GM23338 (cell line): ENCODE measurements around the gene JAGN1. TPM values are rescaled to one million over a fixed set of nuclear protein-coding genes. Genes with fewer than 3 reads are reported as not detected.
A peak's percentile ranks its signal among the peaks of the same experiment; 100 is the strongest.

Experiments
- ATAC-seq: fragments of 200-7000 bp; cut with Tn5 transposase; 3 replicates; pipeline ENCODE4 v1.9.1; 2020
- DNase-seq: peaks from one replicate; pipeline ENCODE4 v3.0.0-alpha.2; 2015; ENCODE audit warnings: low spot score
- H2AFZ ChIP-seq: fragments of 200-600 bp; sonication (generic); 2 replicates; pipeline ENCODE4 v1.8.0; 2016; ENCODE audit warnings: antibody characterized with exemption, mild to moderate bottlenecking, moderate library complexity
- H3F3A ChIP-seq: fragments of 200-600 bp; sonication (generic); replicated peaks from 2 replicates; pipeline ENCODE4 v1.8.0; 2017; ENCODE audit warnings: antibody characterized with exemption, mixed run types, low read depth
- H3K27ac ChIP-seq: fragments of 200-600 bp; sonication (generic); 2 replicates; pipeline ENCODE4 v1.6.1; 2016; ENCODE audit warnings: low read depth
- H3K27me3 ChIP-seq: fragments of 200-600 bp; sonication (generic); 2 replicates; pipeline ENCODE4 v1.8.0; 2016; ENCODE audit warnings: mild to moderate bottlenecking, mixed run types, moderate library complexity; ENCODE audit not compliant: insufficient read depth
- H3K36me3 ChIP-seq: fragments of 200-600 bp; sonication (generic); 2 replicates; pipeline ENCODE4 v1.8.0; 2016; ENCODE audit warnings: mild to moderate bottlenecking; ENCODE audit not compliant: insufficient read depth
- H3K4me1 ChIP-seq: fragments of 200-600 bp; sonication (generic); 2 replicates; pipeline ENCODE4 v1.8.0; 2016; ENCODE audit warnings: mild to moderate bottlenecking, moderate library complexity; ENCODE audit not compliant: insufficient read depth
- H3K4me2 ChIP-seq: fragments of 200-600 bp; sonication (generic); 2 replicates; pipeline ENCODE4 v1.7.1; 2017; ENCODE audit warnings: mixed run types
- H3K4me3 ChIP-seq: fragments of 200-600 bp; sonication (generic); 2 replicates; pipeline ENCODE4 v1.6.1; 2016; ENCODE audit warnings: mixed run types
- H3K79me2 ChIP-seq: fragments of 200-600 bp; sonication (generic); replicated peaks from 2 replicates; pipeline ENCODE4 v1.8.0; 2017; ENCODE audit warnings: mild to moderate bottlenecking; ENCODE audit not compliant: insufficient read depth
- H3K9me2 ChIP-seq: fragments of 200-600 bp; sonication (generic); 2 replicates; pipeline ENCODE4 v1.8.0; 2017; ENCODE audit not compliant: insufficient read depth
- H4K20me1 ChIP-seq: fragments of 200-600 bp; sonication (generic); replicated peaks from 2 replicates; pipeline ENCODE4 v1.8.0; 2017; ENCODE audit warnings: mild to moderate bottlenecking; ENCODE audit not compliant: insufficient read depth
- H3K27ac Mint-ChIP-seq: 2 replicates; pipeline ENCODE4 v1.8.0; 2020; ENCODE audit warnings: inconsistent platforms, mild to moderate bottlenecking, moderate library complexity, mixed read lengths
- H3K27me3 Mint-ChIP-seq: 3 replicates; pipeline ENCODE4 v1.8.0; 2022; ENCODE audit warnings: low read depth, mild to moderate bottlenecking, moderate library complexity, mixed read lengths, inconsistent platforms; ENCODE audit not compliant: insufficient read depth, poor library complexity
- H3K36me3 Mint-ChIP-seq: 3 replicates; pipeline ENCODE4 v1.8.0; 2021; ENCODE audit warnings: low read depth, mild to moderate bottlenecking, inconsistent platforms, moderate library complexity, mixed read lengths
- H3K4me1 Mint-ChIP-seq: 3 replicates; pipeline ENCODE4 v1.8.0; 2020; ENCODE audit warnings: mild to moderate bottlenecking, inconsistent platforms, mixed read lengths
- H3K4me3 Mint-ChIP-seq: 3 replicates; pipeline ENCODE4 v1.8.0; 2021; ENCODE audit warnings: moderate library complexity, mild to moderate bottlenecking, inconsistent platforms, mixed read lengths
- H3K9me3 Mint-ChIP-seq: 3 replicates; pipeline ENCODE4 v1.8.0; 2020; ENCODE audit warnings: moderate library complexity, mild to moderate bottlenecking, inconsistent platforms, mixed read lengths
- CREB1 ChIP-seq: fragments of 250-450 bp; sonication (Bioruptor Pico); IDR thresholded peaks from 2 replicates; pipeline ENCODE4 v1.5.0; 2020; ENCODE audit warnings: low read depth, mild to moderate bottlenecking, moderate library complexity
- ETS1 ChIP-seq: IDR thresholded peaks from 2 replicates; pipeline ENCODE4 v1.6.1; 2016; ENCODE audit warnings: antibody characterized with exemption
- EZH2phosphoT487 ChIP-seq: fragments of 200-600 bp; sonication (generic); IDR thresholded peaks from one replicate; pipeline ENCODE4 v1.8.1; 2018; ENCODE audit warnings: antibody characterized with exemption; ENCODE audit not compliant: unreplicated experiment
- JUNB ChIP-seq: IDR thresholded peaks from one replicate; pipeline ENCODE4 v1.6.1; 2016; ENCODE audit warnings: antibody characterized with exemption; ENCODE audit not compliant: unreplicated experiment
- POLR2AphosphoS5 ChIP-seq: IDR thresholded peaks from 2 replicates; pipeline ENCODE4 v1.6.1; 2016; ENCODE audit warnings: antibody characterized with exemption, low read depth
- REST ChIP-seq: IDR thresholded peaks from one replicate; pipeline ENCODE4 v1.6.1; 2018; ENCODE audit warnings: antibody characterized with exemption; ENCODE audit not compliant: unreplicated experiment
- ZNF114 ChIP-seq: fragments of 250-450 bp; sonication (Bioruptor Pico); IDR thresholded peaks from 2 replicates; pipeline ENCODE4 v1.5.0; 2020; ENCODE audit warnings: mild to moderate bottlenecking, moderate library complexity
- ZNF331 ChIP-seq: fragments of 250-450 bp; sonication (Bioruptor Pico); IDR thresholded peaks from 2 replicates; pipeline ENCODE4 v1.5.0; 2020; ENCODE audit warnings: low read depth, mild to moderate bottlenecking, moderate library complexity
- polyA plus RNA-seq: library from polyadenylated mRNA; unstranded; fragments of >200 nt; fragmentation: Nextera tagmentation; extraction: Ambion mirVana; gene quantifications from 2 replicates; pipeline ENCODE4 v1.2.1, GENCODE V29; 2016
- total RNA-seq: library from RNA; depleted of rRNA; stranded (reverse); fragments of >200 nt; shearing (Covaris generic); gene quantifications from 2 replicates; pipeline ENCODE4 v1.2.3, GENCODE V29; 2014
- TF ChIP-seq, protein P1 (sequence below), 2 experiments: fragments of 200-600 bp in 1 of 2; sonication (generic) in 1 of 2; conservative IDR thresholded peaks; 2 replicates each; pipeline versions ENCODE4 v1.5.1 to v1.6.1; 2016 to 2017; ENCODE audit warnings: antibody characterized with exemption in 2 of 2, low read depth in 2 of 2, mild to moderate bottlenecking in 2 of 2, moderate library complexity in 1 of 2

The JAGN1 gene
- total and polyA plus RNA-seq, 2 experiments from 2014 or later = 22.5 to 32.0 TPM

DNA sequence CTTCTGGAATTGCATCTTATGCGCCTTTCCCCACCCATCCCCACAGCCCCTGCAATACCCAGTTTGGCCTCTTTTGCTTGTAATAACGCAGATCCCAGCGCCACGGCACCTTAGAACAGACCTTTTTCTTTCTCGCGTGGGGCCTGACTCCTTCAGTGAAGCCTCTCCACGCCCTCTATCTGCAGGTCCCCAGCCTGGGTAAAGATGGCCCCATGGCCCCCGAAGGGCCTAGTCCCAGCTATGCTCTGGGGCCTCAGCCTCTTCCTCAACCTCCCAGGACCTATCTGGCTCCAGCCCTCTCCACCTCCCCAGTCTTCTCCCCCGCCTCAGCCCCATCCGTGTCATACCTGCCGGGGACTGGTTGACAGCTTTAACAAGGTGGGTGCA, 43.8 kb downstream of the JAGN1 start:
- peak overlapping the region; percentile 93 for H3K4me2 ChIP-seq
- TF ChIP-seq POLR2AphosphoS5 (no peak), ZNF114 (CRISPR knock-in tag) (no peak)
- TF ChIP-seq, protein P1, sequence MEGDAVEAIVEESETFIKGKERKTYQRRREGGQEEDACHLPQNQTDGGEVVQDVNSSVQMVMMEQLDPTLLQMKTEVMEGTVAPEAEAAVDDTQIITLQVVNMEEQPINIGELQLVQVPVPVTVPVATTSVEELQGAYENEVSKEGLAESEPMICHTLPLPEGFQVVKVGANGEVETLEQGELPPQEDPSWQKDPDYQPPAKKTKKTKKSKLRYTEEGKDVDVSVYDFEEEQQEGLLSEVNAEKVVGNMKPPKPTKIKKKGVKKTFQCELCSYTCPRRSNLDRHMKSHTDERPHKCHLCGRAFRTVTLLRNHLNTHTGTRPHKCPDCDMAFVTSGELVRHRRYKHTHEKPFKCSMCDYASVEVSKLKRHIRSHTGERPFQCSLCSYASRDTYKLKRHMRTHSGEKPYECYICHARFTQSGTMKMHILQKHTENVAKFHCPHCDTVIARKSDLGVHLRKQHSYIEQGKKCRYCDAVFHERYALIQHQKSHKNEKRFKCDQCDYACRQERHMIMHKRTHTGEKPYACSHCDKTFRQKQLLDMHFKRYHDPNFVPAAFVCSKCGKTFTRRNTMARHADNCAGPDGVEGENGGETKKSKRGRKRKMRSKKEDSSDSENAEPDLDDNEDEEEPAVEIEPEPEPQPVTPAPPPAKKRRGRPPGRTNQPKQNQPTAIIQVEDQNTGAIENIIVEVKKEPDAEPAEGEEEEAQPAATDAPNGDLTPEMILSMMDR (conservative IDR thresholded peaks at IDR 0.05; ENCODE audit: low read depth in 2 of 2) = peak in 1 of 2 experiments; percentile 27; a peak in 1 of 4 replicates
- Mint-ChIP-seq H3K27ac (peak overlapping the region; percentile 92; the same call in 1 of the 2 replicates), H3K36me3 (peaks cover 22% of the 10 kb centered on the region), H3K4me3 (peak overlapping the region; percentile 89), H3K27me3 (peaks cover 11% of the 10 kb centered on the region), H3K9me3 (peaks cover 12% of the 10 kb centered on the region; the same call in 2 of the 3 replicates), H3K4me1 (peaks cover 10% of the 10 kb centered on the region)
- H3K27me3 ChIP-seq = peaks cover 8% of the 10 kb centered on the region; the same call in 1 of the 2 replicates
- H3K4me3 ChIP-seq = peak overlapping the region; percentile 85
- ATAC-seq (peak; percentile 7), DNase-seq (peak; percentile 64)
- 0 out of 2 replicates have a peak, but pooled peaks cover 5% of the 10 kb centered on the region for H3F3A ChIP-seq
- H2AFZ ChIP-seq = peak overlapping the region; percentile 99
- H3K36me3 ChIP-seq = peaks cover 6% of the 10 kb centered on the region; the same call in 1 of the 2 replicates
- no peaks in the 10 kb centered on the region; the same call in 1 of the 2 replicates for H3K79me2 ChIP-seq
- no peak overlapping the region for H3K27ac ChIP-seq
- peaks cover 5% of the 10 kb centered on the region for H3K4me1 ChIP-seq
- no peaks in the 10 kb centered on the region for H3K9me2 ChIP-seq
- no peaks in the 10 kb centered on the region for H4K20me1 ChIP-seq

- TF ChIP-seq ZNF114 (CRISPR knock-in tag) = no peak
- TF ChIP-seq ZNF331 (CRISPR knock-in tag) = no peak
- no peak for TF ChIP-seq EZH2phosphoT487
- no peak for TF ChIP-seq REST
- no peak for TF ChIP-seq POLR2AphosphoS5
- TF ChIP-seq ETS1 = no peak
- no peak for TF ChIP-seq JUNB
- TF ChIP-seq CREB1 (CRISPR knock-in tag) = no peak
- Histone ChIP-seq H2AFZ (no peak overlapping the region), H3K79me2 (no peaks in the 10 kb centered on the region; the same call in 1 of the 2 replicates), H3K27me3 (peaks cover 8% of the 10 kb centered on the region; the same call in 1 of the 2 replicates), H3K27ac (no peak overlapping the region), H3K4me1 (peaks cover 5% of the 10 kb centered on the region), H3K4me3 (no peak overlapping the region), H3K36me3 (peaks cover 6% of the 10 kb centered on the region; the same call in 1 of the 2 replicates), H3K9me2 (no peaks in the 10 kb centered on the region), H3F3A (0 out of 2 replicates have a peak, but pooled peaks cover 5% of the 10 kb centered on the region), H3K4me2 (no peak overlapping the region), H4K20me1 (no peaks in the 10 kb centered on the region)
- Mint-ChIP-seq H3K9me3 (peaks cover 12% of the 10 kb centered on the region; the same call in 2 of the 3 replicates), H3K4me1 (peaks cover 10% of the 10 kb centered on the region), H3K27ac (no peak overlapping the region), H3K36me3 (peaks cover 24% of the 10 kb centered on the region), H3K27me3 (peaks cover 11% of the 10 kb centered on the region), H3K4me3 (peak overlapping the region; percentile 89; the same call in 1 of the 3 replicates)
- DNase-seq = no peak
- ATAC-seq = no peak
These were observed 44.6 kb downstream of the JAGN1 start for GRCh38 chr3:9934993-9935392.
